ENCODE results near the gene LRRK2.

DNA sequence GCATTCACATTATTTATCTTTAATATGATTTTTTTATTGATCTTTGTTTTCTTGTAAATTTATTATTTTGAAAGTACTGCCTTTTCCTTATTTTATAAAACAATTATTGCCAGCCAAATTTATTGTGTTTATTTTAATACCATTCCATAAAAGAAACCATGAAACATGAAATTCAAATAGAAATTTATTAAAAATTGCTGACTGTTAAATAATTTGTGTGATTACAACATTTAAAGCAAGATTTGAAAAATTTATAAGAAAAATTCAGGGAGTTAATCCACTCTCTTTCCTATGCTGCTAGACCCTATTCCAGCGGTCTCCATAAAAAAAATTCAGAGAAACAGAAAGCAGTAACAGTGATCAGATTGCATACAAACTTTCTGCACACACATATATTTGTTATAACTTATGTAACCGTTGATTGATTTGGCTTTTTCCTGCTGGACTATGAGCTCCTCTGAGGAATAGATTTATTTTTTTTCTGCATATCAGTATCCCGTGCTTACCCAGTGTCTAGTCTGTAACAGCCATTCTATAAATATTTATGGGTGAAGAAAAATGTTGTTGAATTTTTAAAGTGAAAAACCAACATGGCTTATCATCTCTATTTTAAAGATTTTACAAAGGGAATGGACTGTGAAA, 68.1 kb downstream of the LRRK2 start:
- TF ChIP-seq EZH2 (IDR thresholded peaks at IDR 0.05) = no peak
- no peak for TF ChIP-seq POLR2AphosphoS5 (IDR thresholded peaks at IDR 0.05; ENCODE audit: borderline replicate concordance, low read depth, low read length)
- TF ChIP-seq FOXP2 (optimal IDR thresholded peaks at IDR 0.05; ENCODE audit: control extremely low read depth, extremely low read length, insufficient read depth) = no peak
